Gastroesophageal sphincter (tissue), 3 donors: Measurements from ENCODE around the gene C6.

Source experiments
- CTCF ChIP-seq, 4 experiments: fragments of 200-600 bp in 2 of 4; fragments of 450-650 bp in 2 of 4; sonication (generic) in 1 of 4; IDR thresholded peaks; one replicate each; pipeline ENCODE4 v1.5.1; 2017 to 2019; ENCODE audit warnings: antibody characterized with exemption in 4 of 4, mild to moderate bottlenecking in 2 of 4, moderate library complexity in 2 of 4
- POLR2A ChIP-seq, 2 donors: fragments of 450-650 bp; IDR thresholded peaks; one replicate each; pipeline ENCODE4 v1.6.1; 2017; ENCODE audit warnings: antibody characterized with exemption in 2 of 2, mild to moderate bottlenecking in 2 of 2, moderate library complexity in 1 of 2
- POLR2AphosphoS5 ChIP-seq: sonication (generic); formaldehyde crosslinking; IDR thresholded peaks from one replicate; pipeline ENCODE4 v1.6.1; 2017; ENCODE audit warnings: antibody characterized with exemption

- TF ChIP-seq CTCF (IDR thresholded peaks at IDR 0.05), result no peak
- TF ChIP-seq POLR2AphosphoS5, result no peak
- no peak for TF ChIP-seq POLR2A (IDR thresholded peaks at IDR 0.05)
These were observed 41.3 kb downstream of the C6 start for GRCh38 chr5:41172012-41172411.
